ENCODE measurements around the gene OAS3.

The OAS3 gene

GRCh38 chr12:113021500-113021899 lies 83.2 kb downstream of the OAS3 start:
- Histone ChIP-seq H3K27ac (ENCODE audit: low read length) (no peak overlapping the region), H3K9me3 (ENCODE audit: insufficient read depth, low read length) (no peaks in the 10 kb centered on the region), H3K27me3 (ENCODE audit: low read depth, low read length) (0 out of 2 replicates have a peak, but pooled peaks cover 3% of the 10 kb centered on the region), H3K79me2 (ENCODE audit: low read length) (no peaks in the 10 kb centered on the region), H3K4me1 (ENCODE audit: low read length) (no peaks in the 10 kb centered on the region), H4K20me1 (ENCODE audit: insufficient read depth, low read length) (no peaks in the 10 kb centered on the region), H3K4me3 (ENCODE audit: low read length) (no peak overlapping the region), H2AFZ (ENCODE audit: low read depth, low read length) (no peak overlapping the region), H3K9ac (ENCODE audit: low read length) (no peak overlapping the region), H3K36me3 (replicated peaks; ENCODE audit: low read depth, low read length) (no peaks in the 10 kb centered on the region), H3K4me2 (ENCODE audit: low read length) (no peak overlapping the region)
- TF ChIP-seq, protein P1, sequence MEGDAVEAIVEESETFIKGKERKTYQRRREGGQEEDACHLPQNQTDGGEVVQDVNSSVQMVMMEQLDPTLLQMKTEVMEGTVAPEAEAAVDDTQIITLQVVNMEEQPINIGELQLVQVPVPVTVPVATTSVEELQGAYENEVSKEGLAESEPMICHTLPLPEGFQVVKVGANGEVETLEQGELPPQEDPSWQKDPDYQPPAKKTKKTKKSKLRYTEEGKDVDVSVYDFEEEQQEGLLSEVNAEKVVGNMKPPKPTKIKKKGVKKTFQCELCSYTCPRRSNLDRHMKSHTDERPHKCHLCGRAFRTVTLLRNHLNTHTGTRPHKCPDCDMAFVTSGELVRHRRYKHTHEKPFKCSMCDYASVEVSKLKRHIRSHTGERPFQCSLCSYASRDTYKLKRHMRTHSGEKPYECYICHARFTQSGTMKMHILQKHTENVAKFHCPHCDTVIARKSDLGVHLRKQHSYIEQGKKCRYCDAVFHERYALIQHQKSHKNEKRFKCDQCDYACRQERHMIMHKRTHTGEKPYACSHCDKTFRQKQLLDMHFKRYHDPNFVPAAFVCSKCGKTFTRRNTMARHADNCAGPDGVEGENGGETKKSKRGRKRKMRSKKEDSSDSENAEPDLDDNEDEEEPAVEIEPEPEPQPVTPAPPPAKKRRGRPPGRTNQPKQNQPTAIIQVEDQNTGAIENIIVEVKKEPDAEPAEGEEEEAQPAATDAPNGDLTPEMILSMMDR (IDR thresholded peaks at IDR 0.05; ENCODE audit: low read depth, low read length): no peak
- TF ChIP-seq EZH2phosphoT487 (IDR thresholded peaks at IDR 0.05; ENCODE audit: low read depth): no peak

Measured in OCI-LY3 (cell line).